Measurements from ENCODE around the gene SETDB2.

- TF ChIP-seq CTCF (conservative IDR thresholded peaks at IDR 0.05; ENCODE audit: low read length): no peak
- TF ChIP-seq EZH2phosphoT487 (IDR thresholded peaks at IDR 0.05; ENCODE audit: borderline replicate concordance): no peak
Measured at GRCh38 chr13:49464085-49464484, 20.0 kb downstream of the SETDB2 start.
